GM23338 (cell line): ENCODE data around the gene AFF3. TPM values are rescaled to one million over a fixed set of nuclear protein-coding genes. Genes with fewer than 3 reads are reported as not detected.

ENCODE experiments used
- ATAC-seq: fragments of 200-7000 bp; cut with Tn5 transposase; 3 replicates; pipeline ENCODE4 v1.9.1; 2020
- DNase-seq: peaks from one replicate; pipeline ENCODE4 v3.0.0-alpha.2; 2015; ENCODE audit warnings: low spot score
- H2AFZ ChIP-seq: fragments of 200-600 bp; sonication (generic); 2 replicates; pipeline ENCODE4 v1.8.0; 2016; ENCODE audit warnings: antibody characterized with exemption, mild to moderate bottlenecking, moderate library complexity
- H3F3A ChIP-seq: fragments of 200-600 bp; sonication (generic); replicated peaks from 2 replicates; pipeline ENCODE4 v1.8.0; 2017; ENCODE audit warnings: antibody characterized with exemption, mixed run types, low read depth
- H3K27ac ChIP-seq: fragments of 200-600 bp; sonication (generic); 2 replicates; pipeline ENCODE4 v1.6.1; 2016; ENCODE audit warnings: low read depth
- H3K27me3 ChIP-seq: fragments of 200-600 bp; sonication (generic); 2 replicates; pipeline ENCODE4 v1.8.0; 2016; ENCODE audit warnings: mild to moderate bottlenecking, mixed run types, moderate library complexity; ENCODE audit not compliant: insufficient read depth
- H3K36me3 ChIP-seq: fragments of 200-600 bp; sonication (generic); 2 replicates; pipeline ENCODE4 v1.8.0; 2016; ENCODE audit warnings: mild to moderate bottlenecking; ENCODE audit not compliant: insufficient read depth
- H3K4me1 ChIP-seq: fragments of 200-600 bp; sonication (generic); 2 replicates; pipeline ENCODE4 v1.8.0; 2016; ENCODE audit warnings: mild to moderate bottlenecking, moderate library complexity; ENCODE audit not compliant: insufficient read depth
- H3K4me2 ChIP-seq: fragments of 200-600 bp; sonication (generic); 2 replicates; pipeline ENCODE4 v1.7.1; 2017; ENCODE audit warnings: mixed run types
- H3K4me3 ChIP-seq: fragments of 200-600 bp; sonication (generic); 2 replicates; pipeline ENCODE4 v1.6.1; 2016; ENCODE audit warnings: mixed run types
- H3K79me2 ChIP-seq: fragments of 200-600 bp; sonication (generic); replicated peaks from 2 replicates; pipeline ENCODE4 v1.8.0; 2017; ENCODE audit warnings: mild to moderate bottlenecking; ENCODE audit not compliant: insufficient read depth
- H3K9me2 ChIP-seq: fragments of 200-600 bp; sonication (generic); 2 replicates; pipeline ENCODE4 v1.8.0; 2017; ENCODE audit not compliant: insufficient read depth
- H4K20me1 ChIP-seq: fragments of 200-600 bp; sonication (generic); replicated peaks from 2 replicates; pipeline ENCODE4 v1.8.0; 2017; ENCODE audit warnings: mild to moderate bottlenecking; ENCODE audit not compliant: insufficient read depth
- H3K27ac Mint-ChIP-seq: 2 replicates; pipeline ENCODE4 v1.8.0; 2020; ENCODE audit warnings: inconsistent platforms, mild to moderate bottlenecking, moderate library complexity, mixed read lengths
- H3K27me3 Mint-ChIP-seq: 3 replicates; pipeline ENCODE4 v1.8.0; 2022; ENCODE audit warnings: low read depth, mild to moderate bottlenecking, moderate library complexity, mixed read lengths, inconsistent platforms; ENCODE audit not compliant: insufficient read depth, poor library complexity
- H3K36me3 Mint-ChIP-seq: 3 replicates; pipeline ENCODE4 v1.8.0; 2021; ENCODE audit warnings: low read depth, mild to moderate bottlenecking, inconsistent platforms, moderate library complexity, mixed read lengths
- H3K4me1 Mint-ChIP-seq: 3 replicates; pipeline ENCODE4 v1.8.0; 2020; ENCODE audit warnings: mild to moderate bottlenecking, inconsistent platforms, mixed read lengths
- H3K4me3 Mint-ChIP-seq: 3 replicates; pipeline ENCODE4 v1.8.0; 2021; ENCODE audit warnings: moderate library complexity, mild to moderate bottlenecking, inconsistent platforms, mixed read lengths
- H3K9me3 Mint-ChIP-seq: 3 replicates; pipeline ENCODE4 v1.8.0; 2020; ENCODE audit warnings: moderate library complexity, mild to moderate bottlenecking, inconsistent platforms, mixed read lengths
- CREB1 ChIP-seq: fragments of 250-450 bp; sonication (Bioruptor Pico); IDR thresholded peaks from 2 replicates; pipeline ENCODE4 v1.5.0; 2020; ENCODE audit warnings: low read depth, mild to moderate bottlenecking, moderate library complexity
- EZH2 ChIP-seq: fragments of 200-600 bp; sonication (generic); IDR thresholded peaks from one replicate; pipeline ENCODE4 v1.8.0; 2017; ENCODE audit warnings: antibody characterized with exemption, mild to moderate bottlenecking, low read depth; ENCODE audit not compliant: unreplicated experiment
- EZH2phosphoT487 ChIP-seq: fragments of 200-600 bp; sonication (generic); IDR thresholded peaks from one replicate; pipeline ENCODE4 v1.8.1; 2018; ENCODE audit warnings: antibody characterized with exemption; ENCODE audit not compliant: unreplicated experiment
- JUNB ChIP-seq: IDR thresholded peaks from one replicate; pipeline ENCODE4 v1.6.1; 2016; ENCODE audit warnings: antibody characterized with exemption; ENCODE audit not compliant: unreplicated experiment
- NANOG ChIP-seq: IDR thresholded peaks from 2 replicates; pipeline ENCODE4 v1.6.1; 2016; ENCODE audit warnings: antibody characterized with exemption, borderline replicate concordance
- POLR2AphosphoS5 ChIP-seq: IDR thresholded peaks from 2 replicates; pipeline ENCODE4 v1.6.1; 2016; ENCODE audit warnings: antibody characterized with exemption, low read depth
- STAT1 ChIP-seq: IDR thresholded peaks from one replicate; pipeline ENCODE4 v1.6.1; 2016; ENCODE audit warnings: antibody characterized with exemption; ENCODE audit not compliant: unreplicated experiment
- ZNF114 ChIP-seq: fragments of 250-450 bp; sonication (Bioruptor Pico); IDR thresholded peaks from 2 replicates; pipeline ENCODE4 v1.5.0; 2020; ENCODE audit warnings: mild to moderate bottlenecking, moderate library complexity
- ZNF331 ChIP-seq: fragments of 250-450 bp; sonication (Bioruptor Pico); IDR thresholded peaks from 2 replicates; pipeline ENCODE4 v1.5.0; 2020; ENCODE audit warnings: low read depth, mild to moderate bottlenecking, moderate library complexity
- polyA plus RNA-seq: library from polyadenylated mRNA; unstranded; fragments of >200 nt; fragmentation: Nextera tagmentation; extraction: Ambion mirVana; gene quantifications from 2 replicates; pipeline ENCODE4 v1.2.1, GENCODE V29; 2016
- total RNA-seq: library from RNA; depleted of rRNA; stranded (reverse); fragments of >200 nt; shearing (Covaris generic); gene quantifications from 2 replicates; pipeline ENCODE4 v1.2.3, GENCODE V29; 2014
- TF ChIP-seq, protein P1 (sequence below): IDR thresholded peaks from one replicate; pipeline ENCODE4 v1.6.1; 2018; ENCODE audit warnings: antibody characterized with exemption; ENCODE audit not compliant: unreplicated experiment
- TF ChIP-seq, protein P2 (sequence below), 2 experiments: fragments of 200-600 bp in 1 of 2; sonication (generic) in 1 of 2; conservative IDR thresholded peaks; 2 replicates each; pipeline versions ENCODE4 v1.5.1 to v1.6.1; 2016 to 2017; ENCODE audit warnings: antibody characterized with exemption in 2 of 2, low read depth in 2 of 2, mild to moderate bottlenecking in 2 of 2, moderate library complexity in 1 of 2
- TF ChIP-seq, protein P3 (sequence below): fragments of 250-450 bp; sonication (Bioruptor Pico); IDR thresholded peaks from 2 replicates; pipeline ENCODE4 v1.5.0; 2020; ENCODE audit warnings: mild to moderate bottlenecking, moderate library complexity
- TF ChIP-seq, protein P4 (sequence below): IDR thresholded peaks from 2 replicates; pipeline ENCODE4 v1.6.1; 2016; ENCODE audit warnings: antibody characterized with exemption

Gene AFF3
- total and polyA plus RNA-seq, 2 experiments from 2014 or later, result 0.73 to 1.4 TPM

DNA sequence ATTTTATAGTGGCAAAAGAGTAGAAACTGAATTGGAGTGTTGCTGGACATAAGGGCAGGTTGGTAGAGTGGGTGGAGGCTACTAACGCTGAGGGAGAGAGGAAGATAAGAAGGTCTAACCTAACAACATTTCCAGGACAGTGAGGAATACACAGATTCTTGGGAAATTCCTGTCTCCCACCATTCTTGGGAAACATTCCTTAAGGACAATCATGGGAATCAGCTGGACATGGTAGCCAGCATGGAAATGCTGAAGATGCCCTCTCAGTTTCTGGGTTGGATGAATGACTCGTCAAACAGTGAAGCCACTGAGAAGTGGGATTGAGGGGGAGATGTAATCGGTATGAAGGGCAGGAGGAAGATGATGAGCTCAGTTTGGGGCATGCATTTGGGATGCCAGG lies 265.4 kb downstream of the AFF3 start:
- TF ChIP-seq EZH2phosphoT487, result no peak
- TF ChIP-seq, protein P1, sequence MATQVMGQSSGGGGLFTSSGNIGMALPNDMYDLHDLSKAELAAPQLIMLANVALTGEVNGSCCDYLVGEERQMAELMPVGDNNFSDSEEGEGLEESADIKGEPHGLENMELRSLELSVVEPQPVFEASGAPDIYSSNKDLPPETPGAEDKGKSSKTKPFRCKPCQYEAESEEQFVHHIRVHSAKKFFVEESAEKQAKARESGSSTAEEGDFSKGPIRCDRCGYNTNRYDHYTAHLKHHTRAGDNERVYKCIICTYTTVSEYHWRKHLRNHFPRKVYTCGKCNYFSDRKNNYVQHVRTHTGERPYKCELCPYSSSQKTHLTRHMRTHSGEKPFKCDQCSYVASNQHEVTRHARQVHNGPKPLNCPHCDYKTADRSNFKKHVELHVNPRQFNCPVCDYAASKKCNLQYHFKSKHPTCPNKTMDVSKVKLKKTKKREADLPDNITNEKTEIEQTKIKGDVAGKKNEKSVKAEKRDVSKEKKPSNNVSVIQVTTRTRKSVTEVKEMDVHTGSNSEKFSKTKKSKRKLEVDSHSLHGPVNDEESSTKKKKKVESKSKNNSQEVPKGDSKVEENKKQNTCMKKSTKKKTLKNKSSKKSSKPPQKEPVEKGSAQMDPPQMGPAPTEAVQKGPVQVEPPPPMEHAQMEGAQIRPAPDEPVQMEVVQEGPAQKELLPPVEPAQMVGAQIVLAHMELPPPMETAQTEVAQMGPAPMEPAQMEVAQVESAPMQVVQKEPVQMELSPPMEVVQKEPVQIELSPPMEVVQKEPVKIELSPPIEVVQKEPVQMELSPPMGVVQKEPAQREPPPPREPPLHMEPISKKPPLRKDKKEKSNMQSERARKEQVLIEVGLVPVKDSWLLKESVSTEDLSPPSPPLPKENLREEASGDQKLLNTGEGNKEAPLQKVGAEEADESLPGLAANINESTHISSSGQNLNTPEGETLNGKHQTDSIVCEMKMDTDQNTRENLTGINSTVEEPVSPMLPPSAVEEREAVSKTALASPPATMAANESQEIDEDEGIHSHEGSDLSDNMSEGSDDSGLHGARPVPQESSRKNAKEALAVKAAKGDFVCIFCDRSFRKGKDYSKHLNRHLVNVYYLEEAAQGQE, result no peak
- no peak for TF ChIP-seq EZH2
- no peak for TF ChIP-seq NANOG
- no peak for TF ChIP-seq POLR2AphosphoS5
- no peak for TF ChIP-seq ZNF331 (CRISPR knock-in tag)
- TF ChIP-seq CREB1 (CRISPR knock-in tag), result no peak
- TF ChIP-seq JUNB, result no peak
- TF ChIP-seq, protein P2, sequence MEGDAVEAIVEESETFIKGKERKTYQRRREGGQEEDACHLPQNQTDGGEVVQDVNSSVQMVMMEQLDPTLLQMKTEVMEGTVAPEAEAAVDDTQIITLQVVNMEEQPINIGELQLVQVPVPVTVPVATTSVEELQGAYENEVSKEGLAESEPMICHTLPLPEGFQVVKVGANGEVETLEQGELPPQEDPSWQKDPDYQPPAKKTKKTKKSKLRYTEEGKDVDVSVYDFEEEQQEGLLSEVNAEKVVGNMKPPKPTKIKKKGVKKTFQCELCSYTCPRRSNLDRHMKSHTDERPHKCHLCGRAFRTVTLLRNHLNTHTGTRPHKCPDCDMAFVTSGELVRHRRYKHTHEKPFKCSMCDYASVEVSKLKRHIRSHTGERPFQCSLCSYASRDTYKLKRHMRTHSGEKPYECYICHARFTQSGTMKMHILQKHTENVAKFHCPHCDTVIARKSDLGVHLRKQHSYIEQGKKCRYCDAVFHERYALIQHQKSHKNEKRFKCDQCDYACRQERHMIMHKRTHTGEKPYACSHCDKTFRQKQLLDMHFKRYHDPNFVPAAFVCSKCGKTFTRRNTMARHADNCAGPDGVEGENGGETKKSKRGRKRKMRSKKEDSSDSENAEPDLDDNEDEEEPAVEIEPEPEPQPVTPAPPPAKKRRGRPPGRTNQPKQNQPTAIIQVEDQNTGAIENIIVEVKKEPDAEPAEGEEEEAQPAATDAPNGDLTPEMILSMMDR (conservative IDR thresholded peaks at IDR 0.05; ENCODE audit: low read depth in 2 of 2), result no peak
- TF ChIP-seq, protein P3, sequence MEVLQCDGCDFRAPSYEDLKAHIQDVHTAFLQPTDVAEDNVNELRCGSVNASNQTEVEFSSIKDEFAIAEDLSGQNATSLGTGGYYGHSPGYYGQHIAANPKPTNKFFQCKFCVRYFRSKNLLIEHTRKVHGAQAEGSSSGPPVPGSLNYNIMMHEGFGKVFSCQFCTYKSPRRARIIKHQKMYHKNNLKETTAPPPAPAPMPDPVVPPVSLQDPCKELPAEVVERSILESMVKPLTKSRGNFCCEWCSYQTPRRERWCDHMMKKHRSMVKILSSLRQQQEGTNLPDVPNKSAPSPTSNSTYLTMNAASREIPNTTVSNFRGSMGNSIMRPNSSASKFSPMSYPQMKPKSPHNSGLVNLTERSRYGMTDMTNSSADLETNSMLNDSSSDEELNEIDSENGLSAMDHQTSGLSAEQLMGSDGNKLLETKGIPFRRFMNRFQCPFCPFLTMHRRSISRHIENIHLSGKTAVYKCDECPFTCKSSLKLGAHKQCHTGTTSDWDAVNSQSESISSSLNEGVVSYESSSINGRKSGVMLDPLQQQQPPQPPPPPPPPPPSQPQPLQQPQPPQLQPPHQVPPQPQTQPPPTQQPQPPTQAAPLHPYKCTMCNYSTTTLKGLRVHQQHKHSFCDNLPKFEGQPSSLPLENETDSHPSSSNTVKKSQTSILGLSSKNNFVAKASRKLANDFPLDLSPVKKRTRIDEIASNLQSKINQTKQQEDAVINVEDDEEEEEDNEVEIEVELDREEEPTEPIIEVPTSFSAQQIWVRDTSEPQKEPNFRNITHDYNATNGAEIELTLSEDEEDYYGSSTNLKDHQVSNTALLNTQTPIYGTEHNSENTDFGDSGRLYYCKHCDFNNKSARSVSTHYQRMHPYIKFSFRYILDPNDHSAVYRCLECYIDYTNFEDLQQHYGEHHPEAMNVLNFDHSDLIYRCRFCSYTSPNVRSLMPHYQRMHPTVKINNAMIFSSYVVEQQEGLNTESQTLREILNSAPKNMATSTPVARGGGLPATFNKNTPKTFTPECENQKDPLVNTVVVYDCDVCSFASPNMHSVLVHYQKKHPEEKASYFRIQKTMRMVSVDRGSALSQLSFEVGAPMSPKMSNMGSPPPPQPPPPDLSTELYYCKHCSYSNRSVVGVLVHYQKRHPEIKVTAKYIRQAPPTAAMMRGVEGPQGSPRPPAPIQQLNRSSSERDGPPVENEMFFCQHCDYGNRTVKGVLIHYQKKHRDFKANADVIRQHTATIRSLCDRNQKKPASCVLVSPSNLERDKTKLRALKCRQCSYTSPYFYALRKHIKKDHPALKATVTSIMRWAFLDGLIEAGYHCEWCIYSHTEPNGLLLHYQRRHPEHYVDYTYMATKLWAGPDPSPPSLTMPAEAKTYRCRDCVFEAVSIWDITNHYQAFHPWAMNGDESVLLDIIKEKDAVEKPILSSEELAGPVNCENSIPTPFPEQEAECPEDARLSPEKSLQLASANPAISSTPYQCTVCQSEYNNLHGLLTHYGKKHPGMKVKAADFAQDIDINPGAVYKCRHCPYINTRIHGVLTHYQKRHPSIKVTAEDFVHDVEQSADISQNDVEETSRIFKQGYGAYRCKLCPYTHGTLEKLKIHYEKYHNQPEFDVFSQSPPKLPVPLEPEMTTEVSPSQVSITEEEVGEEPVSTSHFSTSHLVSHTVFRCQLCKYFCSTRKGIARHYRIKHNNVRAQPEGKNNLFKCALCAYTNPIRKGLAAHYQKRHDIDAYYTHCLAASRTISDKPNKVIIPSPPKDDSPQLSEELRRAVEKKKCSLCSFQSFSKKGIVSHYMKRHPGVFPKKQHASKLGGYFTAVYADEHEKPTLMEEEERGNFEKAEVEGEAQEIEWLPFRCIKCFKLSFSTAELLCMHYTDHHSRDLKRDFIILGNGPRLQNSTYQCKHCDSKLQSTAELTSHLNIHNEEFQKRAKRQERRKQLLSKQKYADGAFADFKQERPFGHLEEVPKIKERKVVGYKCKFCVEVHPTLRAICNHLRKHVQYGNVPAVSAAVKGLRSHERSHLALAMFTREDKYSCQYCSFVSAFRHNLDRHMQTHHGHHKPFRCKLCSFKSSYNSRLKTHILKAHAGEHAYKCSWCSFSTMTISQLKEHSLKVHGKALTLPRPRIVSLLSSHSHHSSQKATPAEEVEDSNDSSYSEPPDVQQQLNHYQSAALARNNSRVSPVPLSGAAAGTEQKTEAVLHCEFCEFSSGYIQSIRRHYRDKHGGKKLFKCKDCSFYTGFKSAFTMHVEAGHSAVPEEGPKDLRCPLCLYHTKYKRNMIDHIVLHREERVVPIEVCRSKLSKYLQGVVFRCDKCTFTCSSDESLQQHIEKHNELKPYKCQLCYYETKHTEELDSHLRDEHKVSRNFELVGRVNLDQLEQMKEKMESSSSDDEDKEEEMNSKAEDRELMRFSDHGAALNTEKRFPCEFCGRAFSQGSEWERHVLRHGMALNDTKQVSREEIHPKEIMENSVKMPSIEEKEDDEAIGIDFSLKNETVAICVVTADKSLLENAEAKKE, result no peak
- no peak for TF ChIP-seq ZNF114 (CRISPR knock-in tag)
- TF ChIP-seq, protein P4, sequence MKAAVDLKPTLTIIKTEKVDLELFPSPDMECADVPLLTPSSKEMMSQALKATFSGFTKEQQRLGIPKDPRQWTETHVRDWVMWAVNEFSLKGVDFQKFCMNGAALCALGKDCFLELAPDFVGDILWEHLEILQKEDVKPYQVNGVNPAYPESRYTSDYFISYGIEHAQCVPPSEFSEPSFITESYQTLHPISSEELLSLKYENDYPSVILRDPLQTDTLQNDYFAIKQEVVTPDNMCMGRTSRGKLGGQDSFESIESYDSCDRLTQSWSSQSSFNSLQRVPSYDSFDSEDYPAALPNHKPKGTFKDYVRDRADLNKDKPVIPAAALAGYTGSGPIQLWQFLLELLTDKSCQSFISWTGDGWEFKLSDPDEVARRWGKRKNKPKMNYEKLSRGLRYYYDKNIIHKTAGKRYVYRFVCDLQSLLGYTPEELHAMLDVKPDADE, result no peak
- TF ChIP-seq STAT1, result no peak
- no peaks in the 10 kb centered on the region for H3K79me2 ChIP-seq
- no peaks in the 10 kb centered on the region for H4K20me1 ChIP-seq
- no peak overlapping the region for H3K4me3 ChIP-seq
- H3K27ac ChIP-seq, result no peak overlapping the region
- H3K36me3 ChIP-seq, result no peaks in the 10 kb centered on the region
- DNase-seq, result no peak
- no peaks in the 10 kb centered on the region for H3K27me3 ChIP-seq
- no peaks in the 10 kb centered on the region for H3F3A ChIP-seq
- H3K4me2 ChIP-seq, result no peak overlapping the region
- no peak overlapping the region for H2AFZ ChIP-seq
- Mint-ChIP-seq H3K9me3 (no peaks in the 10 kb centered on the region), H3K27me3 (no peaks in the 10 kb centered on the region), H3K4me1 (peaks cover 5% of the 10 kb centered on the region; the same call in 2 of the 3 replicates), H3K27ac (no peak overlapping the region), H3K36me3 (no peaks in the 10 kb centered on the region), H3K4me3 (no peak overlapping the region)
- no peak for ATAC-seq
- peaks cover 7% of the 10 kb centered on the region; the same call in 1 of the 2 replicates for H3K4me1 ChIP-seq
- peaks cover 5% of the 10 kb centered on the region; the same call in 1 of the 2 replicates for H3K9me2 ChIP-seq
